ENCODE results near the gene REPIN1.

REPIN1 gene

DNA sequence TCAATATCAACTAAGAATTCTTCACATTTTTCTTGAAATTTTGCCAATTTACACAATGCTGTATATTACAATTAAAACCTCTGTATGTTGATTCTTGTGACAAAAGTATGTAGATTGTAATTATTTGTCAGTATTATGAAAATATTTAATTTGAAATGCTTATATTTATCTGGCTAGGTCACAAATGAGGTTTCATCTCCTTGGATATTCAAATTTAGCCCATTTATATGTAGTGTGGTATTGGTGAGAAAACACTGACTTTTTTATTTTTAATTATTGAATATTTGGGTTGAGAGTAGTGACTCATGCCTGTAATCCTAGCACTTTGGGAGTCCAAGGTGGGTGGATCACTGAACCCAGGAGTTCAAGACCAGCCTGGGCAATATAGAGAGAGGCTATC lies 24.3 kb upstream of the REPIN1 start:
- no peak overlapping the region for H3K27ac Mint-ChIP-seq
- no peaks in the 10 kb centered on the region for H3K36me3 Mint-ChIP-seq
- H3K9me3 Mint-ChIP-seq = no peaks in the 10 kb centered on the region
- peaks cover 13% of the 10 kb centered on the region for H3K4me1 Mint-ChIP-seq
- H3K27me3 Mint-ChIP-seq = peaks cover 21% of the 10 kb centered on the region
- H3K4me3 Mint-ChIP-seq = no peak overlapping the region

DNA sequence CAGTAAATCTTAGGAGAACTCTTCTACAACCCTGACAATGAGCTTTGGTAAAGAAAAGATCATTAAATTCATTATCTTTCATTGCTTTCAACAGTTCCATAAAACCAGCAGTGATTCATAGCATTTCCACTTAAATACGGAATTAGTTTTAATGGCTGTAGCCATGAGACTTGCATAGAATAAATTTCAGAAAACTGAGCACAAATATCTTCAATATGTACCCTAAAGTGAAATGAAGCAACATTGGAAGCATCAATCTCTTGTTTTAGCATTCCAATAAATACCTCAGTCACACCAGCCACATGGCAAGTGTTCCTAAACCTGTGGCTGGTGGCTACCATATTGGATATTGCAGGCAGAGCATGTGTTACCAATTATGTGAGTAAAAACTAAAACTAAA lies 23.6 kb upstream of the REPIN1 start:
- Mint-ChIP-seq H3K4me3 (no peak overlapping the region), H3K4me1 (peaks cover 10% of the 10 kb centered on the region), H3K27ac (no peak overlapping the region), H3K9me3 (no peaks in the 10 kb centered on the region), H3K27me3 (peaks cover 18% of the 10 kb centered on the region), H3K36me3 (no peaks in the 10 kb centered on the region)

DNA sequence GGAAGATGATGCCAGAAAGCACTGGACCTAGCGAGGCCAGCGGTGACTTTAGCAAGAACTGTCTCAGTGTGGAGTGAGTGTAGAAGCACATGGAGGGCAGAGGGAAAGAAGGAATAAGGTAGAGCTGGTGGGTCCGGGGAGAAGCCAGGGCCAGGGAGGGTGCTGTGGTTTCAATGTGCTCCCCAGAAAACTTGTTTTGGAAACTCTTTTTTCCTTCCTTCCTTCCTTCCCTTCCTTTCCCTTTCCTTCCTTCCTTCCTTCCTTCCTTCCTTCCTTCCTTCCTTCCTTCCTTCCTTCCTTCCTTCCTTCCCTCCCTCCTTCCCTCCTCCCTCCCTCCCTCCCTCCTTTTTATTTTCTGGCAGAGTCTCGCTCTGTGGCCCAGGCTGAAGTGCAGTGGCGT lies 21.7 kb upstream of the REPIN1 start:
- no peak overlapping the region for H3K4me3 Mint-ChIP-seq
- H3K36me3 Mint-ChIP-seq = no peaks in the 10 kb centered on the region
- peaks cover 13% of the 10 kb centered on the region for H3K27me3 Mint-ChIP-seq
- peaks cover 3% of the 10 kb centered on the region for H3K4me1 Mint-ChIP-seq
- no peaks in the 10 kb centered on the region for H3K9me3 Mint-ChIP-seq
- H3K27ac Mint-ChIP-seq = no peak overlapping the region

DNA sequence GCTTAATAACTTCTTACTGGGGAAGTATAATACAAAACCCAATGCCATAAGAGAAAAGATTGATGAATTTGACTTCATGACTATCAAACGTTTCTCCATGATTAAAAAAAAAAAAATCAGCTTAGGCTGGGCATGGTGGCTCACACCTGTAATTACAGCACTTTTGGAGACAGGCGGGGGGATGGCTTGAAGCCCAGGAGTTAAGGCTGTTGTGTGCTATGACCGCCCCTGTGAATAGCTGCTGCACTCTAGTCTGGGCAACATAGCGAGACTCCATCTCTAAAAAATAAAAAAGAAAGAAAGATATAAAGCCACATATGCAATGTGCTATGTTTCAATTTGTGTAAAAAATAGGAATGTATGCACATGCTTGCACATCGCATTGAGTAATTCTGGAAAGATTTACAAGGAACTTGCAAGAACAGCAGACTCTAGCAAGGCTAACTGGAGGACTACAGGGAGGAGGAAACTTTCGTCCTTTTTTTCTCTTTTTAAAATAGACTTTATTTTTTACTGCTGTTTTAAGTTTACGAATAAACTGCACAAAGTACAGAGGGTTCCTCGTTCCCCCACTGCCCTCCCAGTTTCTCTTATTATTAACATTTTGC lies 16.9 kb upstream of the REPIN1 start:
- H3K4me1 Mint-ChIP-seq = peaks cover 11% of the 10 kb centered on the region
- no peaks in the 10 kb centered on the region for H3K36me3 Mint-ChIP-seq
- H3K27ac Mint-ChIP-seq = no peak overlapping the region
- no peak overlapping the region for H3K4me3 Mint-ChIP-seq
- H3K9me3 Mint-ChIP-seq = no peaks in the 10 kb centered on the region
- H3K27me3 Mint-ChIP-seq = no peaks in the 10 kb centered on the region

DNA sequence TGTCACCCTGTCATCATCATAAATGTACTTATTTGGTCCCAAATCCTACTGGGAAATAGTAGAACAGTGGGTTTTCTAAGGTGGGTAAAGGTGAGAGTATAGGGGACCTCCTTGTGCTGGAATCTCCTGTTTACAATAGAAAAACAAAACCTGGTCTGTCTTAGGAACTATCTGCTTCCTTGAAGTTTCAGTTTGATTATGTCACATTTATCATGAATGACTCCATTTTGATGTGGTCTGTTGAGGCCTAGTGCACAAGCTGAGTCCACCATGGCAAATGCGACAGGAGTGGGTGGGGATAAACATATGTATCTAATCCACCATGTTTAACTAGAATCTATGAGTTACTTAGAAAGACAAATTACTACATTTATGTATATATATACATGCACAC lies 13.0 kb upstream of the REPIN1 start:
- Mint-ChIP-seq H3K27ac (no peak overlapping the region), H3K4me3 (no peak overlapping the region), H3K4me1 (peaks cover 44% of the 10 kb centered on the region), H3K9me3 (no peaks in the 10 kb centered on the region), H3K27me3 (no peaks in the 10 kb centered on the region), H3K36me3 (no peaks in the 10 kb centered on the region)

DNA sequence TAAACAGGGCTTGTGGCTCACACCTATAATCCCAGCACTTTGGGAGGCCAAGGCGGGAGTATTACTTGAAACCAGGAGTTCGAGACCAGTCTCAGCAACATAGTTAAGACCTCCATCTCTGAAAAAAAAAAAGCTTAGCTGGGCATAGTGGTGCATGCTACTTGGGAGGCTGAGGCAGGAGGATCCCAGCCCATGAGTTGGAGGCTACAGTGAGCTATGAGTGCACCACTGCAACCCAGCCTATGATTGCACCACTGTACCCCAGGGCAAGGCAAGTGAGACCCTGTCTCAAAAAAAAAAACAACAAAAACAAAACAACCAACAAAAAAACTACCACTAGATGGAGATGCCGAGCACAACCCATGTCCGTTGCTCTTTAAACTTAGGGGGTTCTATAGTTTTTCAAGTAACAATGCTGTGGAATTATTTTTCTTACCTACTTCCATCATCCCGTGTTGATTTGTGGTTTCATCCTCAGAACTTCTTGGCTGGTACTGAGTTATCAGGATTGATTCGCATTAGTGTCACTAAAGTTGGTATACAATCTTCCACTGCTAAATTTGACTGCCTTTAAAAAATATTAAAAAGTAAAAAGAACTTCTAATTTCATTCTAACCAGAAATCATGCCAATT lies 12.2 kb upstream of the REPIN1 start:
- H3K4me3 Mint-ChIP-seq = peak overlapping the region; percentile 44
- H3K4me1 Mint-ChIP-seq = peaks cover 44% of the 10 kb centered on the region
- H3K9me3 Mint-ChIP-seq = no peaks in the 10 kb centered on the region
- H3K36me3 Mint-ChIP-seq = no peaks in the 10 kb centered on the region
- peak overlapping the region; percentile 62 for H3K27ac Mint-ChIP-seq
- no peaks in the 10 kb centered on the region for H3K27me3 Mint-ChIP-seq

DNA sequence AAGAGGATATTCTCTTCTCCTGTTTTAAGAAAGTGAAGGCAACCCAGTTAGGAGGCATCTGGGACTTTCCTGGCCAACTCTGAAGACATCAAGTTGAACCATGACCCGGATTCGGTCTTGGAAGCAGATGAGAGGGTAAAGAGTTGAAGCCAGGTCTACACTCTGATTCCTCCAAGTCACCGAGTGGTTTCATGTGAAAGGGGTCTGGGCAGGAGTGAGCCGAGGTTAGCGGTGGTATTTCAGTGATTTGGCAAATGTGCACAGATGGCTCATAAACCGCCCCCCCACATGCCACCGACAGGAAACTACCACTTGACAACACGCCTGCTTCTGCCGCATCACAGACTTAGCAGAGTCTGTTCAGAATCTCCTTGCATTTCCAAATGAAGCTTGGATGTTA lies 11.4 kb upstream of the REPIN1 start:
- Mint-ChIP-seq H3K9me3 (no peaks in the 10 kb centered on the region), H3K36me3 (no peaks in the 10 kb centered on the region), H3K27me3 (no peaks in the 10 kb centered on the region), H3K4me3 (peak overlapping the region; percentile 77), H3K27ac (peak overlapping the region; percentile 92), H3K4me1 (peaks cover 47% of the 10 kb centered on the region)

DNA sequence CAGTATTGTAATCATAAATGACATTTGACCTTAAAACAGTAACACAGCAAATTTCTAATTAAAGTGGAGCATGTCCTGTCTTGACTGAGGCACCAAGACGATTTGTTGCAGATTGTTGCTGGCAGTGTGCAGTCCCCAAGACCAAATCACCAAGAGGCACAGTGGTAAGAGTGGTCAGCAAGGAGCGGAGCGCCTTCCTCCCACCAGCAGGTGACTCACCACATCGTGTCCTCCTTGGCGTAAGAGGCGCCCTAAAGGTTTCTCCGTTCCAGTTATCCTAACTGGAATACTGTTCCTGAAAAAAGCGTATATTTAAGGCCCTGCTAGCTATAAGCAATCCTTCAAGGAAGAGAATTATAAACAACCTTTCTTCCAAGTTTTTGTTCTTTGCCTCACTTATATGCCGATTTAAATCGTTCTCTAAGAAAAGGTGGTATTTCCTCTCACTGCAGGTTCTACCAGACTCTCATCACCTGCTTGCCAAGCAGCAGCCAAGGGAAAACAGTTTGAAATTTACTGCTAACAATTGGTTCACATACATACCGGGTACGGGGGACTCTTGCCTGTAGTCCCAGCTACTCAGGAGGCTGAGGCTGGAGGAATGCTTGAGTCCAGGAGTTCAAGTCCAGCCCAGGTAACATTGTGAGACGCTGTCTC lies 10.7 kb upstream of the REPIN1 start:
- Mint-ChIP-seq H3K9me3 (no peaks in the 10 kb centered on the region), H3K27ac (peak overlapping the region; percentile 92), H3K27me3 (no peaks in the 10 kb centered on the region), H3K36me3 (no peaks in the 10 kb centered on the region), H3K4me3 (peak overlapping the region; percentile 77), H3K4me1 (peaks cover 47% of the 10 kb centered on the region)

DNA sequence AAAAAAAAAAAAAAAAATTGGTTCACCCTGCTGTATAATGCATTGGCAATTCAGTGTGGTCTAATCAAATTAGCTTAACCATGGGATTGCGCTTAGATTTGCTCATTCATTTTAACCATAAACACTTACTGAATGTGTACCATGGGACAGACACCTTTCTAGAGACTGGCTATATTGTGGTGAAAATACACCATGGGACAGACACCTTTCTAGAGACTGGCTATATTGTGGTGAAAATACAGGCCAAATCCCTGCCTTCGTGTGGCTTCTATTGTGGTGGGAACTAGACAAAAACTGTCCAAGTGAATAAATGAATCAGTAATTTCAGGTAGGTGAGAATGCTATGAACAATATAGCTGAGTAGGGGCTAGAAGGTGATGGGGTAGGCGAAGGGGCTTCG lies 10.2 kb upstream of the REPIN1 start:
- Mint-ChIP-seq H3K27me3 (no peaks in the 10 kb centered on the region), H3K36me3 (no peaks in the 10 kb centered on the region), H3K4me1 (peaks cover 47% of the 10 kb centered on the region), H3K9me3 (no peaks in the 10 kb centered on the region), H3K4me3 (no peak overlapping the region), H3K27ac (peak overlapping the region; percentile 14)

DNA sequence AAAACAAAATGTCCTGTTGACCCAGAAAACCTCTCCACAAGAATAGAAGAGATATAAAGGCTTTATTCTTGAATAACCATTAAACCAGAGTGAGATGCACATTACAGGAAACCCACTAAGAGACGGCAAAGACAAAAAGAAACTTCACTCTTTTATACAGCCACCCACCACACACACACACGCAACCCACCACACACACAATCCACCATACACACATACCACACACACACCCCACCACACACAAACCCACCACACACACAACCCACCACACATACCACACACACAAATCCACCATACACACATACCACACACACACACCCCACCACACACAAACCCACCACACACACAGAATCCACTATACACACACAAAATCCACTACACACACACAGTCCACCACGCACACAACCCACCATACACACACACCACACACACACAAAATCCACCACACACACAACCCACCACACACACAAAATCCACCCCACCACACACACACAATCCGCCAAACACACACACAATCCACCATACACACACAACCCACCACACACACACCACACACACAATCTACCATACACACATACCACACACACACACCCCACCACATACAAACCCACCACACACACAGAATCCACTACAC lies 9.5 kb upstream of the REPIN1 start:
- Mint-ChIP-seq H3K27ac (peak overlapping the region; percentile 66), H3K36me3 (no peaks in the 10 kb centered on the region), H3K4me3 (no peak overlapping the region), H3K27me3 (no peaks in the 10 kb centered on the region), H3K4me1 (peaks cover 52% of the 10 kb centered on the region), H3K9me3 (no peaks in the 10 kb centered on the region)

DNA sequence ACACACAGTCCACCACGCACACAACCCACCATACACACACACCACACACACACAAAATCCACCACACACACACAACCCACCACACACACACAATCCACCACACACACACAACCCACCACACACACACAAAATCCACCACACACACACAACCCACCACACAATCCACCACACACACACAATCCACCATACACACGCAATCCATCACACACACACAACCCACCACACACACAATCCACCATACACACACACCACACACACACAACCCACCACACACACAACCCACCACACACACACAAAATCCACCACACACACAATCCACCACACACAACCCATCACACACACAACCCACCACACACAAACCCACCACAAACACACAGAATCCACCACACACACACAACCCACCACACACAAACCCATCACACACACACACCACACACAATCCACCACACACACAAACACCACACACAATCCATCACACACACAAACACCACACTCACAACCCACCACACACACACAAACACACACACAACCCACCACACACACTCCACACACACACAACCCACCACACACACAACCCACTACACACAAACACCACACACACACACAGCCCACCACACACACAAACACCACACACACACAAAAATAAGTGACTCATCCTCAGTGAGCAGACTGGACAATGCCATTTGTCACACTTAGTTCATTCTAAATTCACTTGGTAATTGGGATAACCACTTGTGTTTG lies 8.8 kb upstream of the REPIN1 start:
- Mint-ChIP-seq H3K4me1 (peaks cover 56% of the 10 kb centered on the region), H3K27me3 (no peaks in the 10 kb centered on the region), H3K4me3 (peak overlapping the region; percentile 20), H3K9me3 (no peaks in the 10 kb centered on the region), H3K36me3 (no peaks in the 10 kb centered on the region), H3K27ac (peak overlapping the region; percentile 94)

DNA sequence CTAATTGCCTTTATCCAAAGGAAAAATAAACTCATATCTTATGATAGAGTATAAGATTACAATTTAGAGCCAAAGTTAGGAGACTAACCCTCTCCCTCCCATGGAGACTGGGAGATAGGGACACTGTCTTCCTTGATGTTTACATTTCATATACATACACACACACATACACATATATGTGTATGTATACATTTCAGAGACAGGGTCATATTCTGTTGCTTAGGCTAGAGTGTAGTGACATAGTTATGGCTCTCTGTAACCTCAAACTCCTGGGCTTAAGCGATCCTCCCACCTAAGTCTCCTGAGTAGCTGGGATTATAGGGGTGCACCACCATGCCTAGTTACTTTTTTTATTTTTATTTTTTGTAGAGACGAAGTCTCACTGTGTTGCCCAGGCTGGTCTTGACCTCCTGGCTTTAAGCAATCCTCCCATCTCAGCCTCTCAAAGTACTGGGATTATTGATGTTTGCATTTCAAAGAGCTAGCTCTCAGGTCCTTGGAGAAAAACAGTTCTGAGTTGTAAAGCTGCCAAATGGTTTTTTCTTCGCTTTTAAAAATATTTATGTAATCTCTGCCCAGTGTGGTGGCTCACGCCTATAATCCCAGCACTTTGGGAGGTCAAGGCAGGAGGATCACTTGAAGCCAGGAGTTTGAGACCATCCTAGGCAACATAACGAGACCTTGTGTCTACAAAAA lies 8.1 kb upstream of the REPIN1 start:
- Mint-ChIP-seq H3K27ac (peak overlapping the region; percentile 94), H3K4me1 (peaks cover 58% of the 10 kb centered on the region)

DNA sequence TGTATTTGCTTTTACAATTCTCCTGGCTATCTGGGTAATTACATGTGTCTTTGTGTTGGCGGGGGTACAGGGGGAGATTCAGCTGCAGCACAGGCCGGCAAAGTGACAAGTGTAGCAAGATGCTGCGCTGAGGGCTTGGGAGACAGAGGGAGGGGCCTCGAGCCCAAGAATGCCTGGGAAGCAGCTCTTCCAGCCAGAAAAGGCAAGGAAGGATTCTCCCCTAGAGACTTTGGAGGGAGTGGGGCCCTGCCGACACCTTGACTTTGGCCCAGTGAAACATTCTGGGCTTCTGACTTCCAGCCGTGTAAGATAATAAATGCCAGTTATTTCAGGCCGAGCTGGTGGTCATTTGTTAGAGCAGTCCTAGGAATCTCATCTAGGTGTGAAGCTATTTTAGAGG lies 7.2 kb upstream of the REPIN1 start:
- Mint-ChIP-seq H3K4me3 (no peak overlapping the region), H3K9me3 (no peaks in the 10 kb centered on the region), H3K27ac (no peak overlapping the region), H3K27me3 (no peaks in the 10 kb centered on the region), H3K36me3 (no peaks in the 10 kb centered on the region), H3K4me1 (peaks cover 59% of the 10 kb centered on the region)

More for the DNA sequence above, 8.1 kb upstream of the REPIN1 start:
- no peaks in the 10 kb centered on the region for H3K27me3 Mint-ChIP-seq
- no peaks in the 10 kb centered on the region for H3K9me3 Mint-ChIP-seq
- no peaks in the 10 kb centered on the region for H3K36me3 Mint-ChIP-seq
- H3K4me3 Mint-ChIP-seq = peak overlapping the region; percentile 20

DNA sequence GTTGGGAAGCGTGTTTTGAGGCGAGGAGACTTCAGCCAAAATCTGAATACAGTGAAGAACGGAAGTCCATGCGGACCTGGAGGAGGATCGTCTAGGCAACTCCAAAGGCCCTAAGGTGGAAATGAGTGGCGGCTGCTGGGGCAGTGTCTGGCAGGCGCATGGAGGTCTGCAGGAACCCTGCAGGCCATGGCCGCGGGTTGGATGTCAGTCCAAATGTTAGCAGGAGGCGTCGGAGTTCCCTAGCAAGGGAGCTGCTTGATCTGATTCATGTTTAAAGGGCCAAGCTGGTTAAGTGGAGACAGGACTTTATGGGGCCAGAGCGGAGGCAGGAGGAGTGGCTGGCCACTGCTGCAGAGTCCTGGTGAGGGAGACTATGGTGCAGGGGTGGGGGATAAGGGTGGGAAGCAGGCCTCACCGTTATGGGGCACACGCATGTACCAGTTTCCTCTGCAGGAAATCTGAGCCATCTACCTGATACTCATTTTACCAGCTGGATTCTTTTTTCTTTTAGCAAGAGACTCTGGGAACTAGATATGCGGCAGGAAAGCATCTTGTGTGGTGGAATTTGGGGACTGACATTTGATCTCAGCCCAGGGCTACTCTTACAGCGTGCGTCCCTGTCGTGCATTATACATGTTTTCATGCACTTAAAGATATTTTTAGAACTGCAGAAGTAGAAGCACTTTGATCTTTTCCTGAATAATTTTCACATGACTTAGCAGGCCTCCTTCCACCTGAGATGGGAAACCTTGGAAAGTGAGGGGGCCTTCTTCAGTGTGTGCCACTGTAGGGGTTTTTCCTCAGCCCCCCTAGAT lies 6.6 kb upstream of the REPIN1 start:
- peaks cover 58% of the 10 kb centered on the region for H3K4me1 Mint-ChIP-seq
- no peak overlapping the region for H3K4me3 Mint-ChIP-seq
- H3K27ac Mint-ChIP-seq = no peak overlapping the region
- no peaks in the 10 kb centered on the region for H3K27me3 Mint-ChIP-seq
- H3K9me3 Mint-ChIP-seq = no peaks in the 10 kb centered on the region
- H3K36me3 Mint-ChIP-seq = no peaks in the 10 kb centered on the region

All from activated naive CD4-positive, alpha-beta T cell treated with anti-CD3 and anti-CD28 coated beads, Interleukin-2, amount 50 U/mL, for 24 hours (primary cell).